ENCODE measurements around the gene RBL2.

RBL2 gene

GRCh38 chr16:53449816-53450517 lies 15.7 kb downstream of the RBL2 start:
- Histone ChIP-seq H3K4me3 (ENCODE audit: extremely low read depth, insufficient read depth, low read length, poor library complexity, severe bottlenecking) (no peak overlapping the region), H3K4me1 (ENCODE audit: control insufficient read depth, insufficient read depth, low read length, poor library complexity, severe bottlenecking) (no peaks in the 10 kb centered on the region), H3K27ac (ENCODE audit: low read depth, low read length, severe bottlenecking) (no peak overlapping the region), H3K36me3 (ENCODE audit: control insufficient read depth, insufficient read depth, low read length) (peaks cover 36% of the 10 kb centered on the region), H3K9me3 (ENCODE audit: control insufficient read depth, low read length) (no peaks in the 10 kb centered on the region)
- WGBS, 2 experiments (ENCODE audit: insufficient coverage in 2 of 2), result 100% methylated on average over 2 of the region's 4 CpGs; no CpG with 5 or more reads in 1 of the 2 experiments

DNA sequence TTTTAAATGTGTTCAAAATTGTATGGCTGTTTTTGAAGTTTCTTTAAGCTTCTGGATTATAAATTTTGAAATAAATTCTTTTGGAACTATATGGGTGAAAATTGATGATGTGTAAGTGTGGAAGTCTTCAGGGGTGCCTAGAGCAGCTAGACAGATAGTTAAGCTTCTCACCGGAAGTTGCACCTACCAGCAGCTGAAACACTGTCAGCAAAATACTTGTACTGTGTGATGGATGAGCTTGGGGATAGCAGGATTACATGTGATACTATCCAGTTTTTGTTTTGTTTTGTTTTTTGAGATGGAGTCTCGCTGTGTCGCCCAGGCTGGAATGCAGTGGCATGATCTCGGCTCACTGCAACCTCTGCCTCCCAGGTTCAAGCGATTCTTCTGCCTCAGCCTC lies 19.7 kb downstream of the RBL2 start:
- H3K36me3 ChIP-seq (ENCODE audit: control insufficient read depth, insufficient read depth, low read length), result peaks cover 45% of the 10 kb centered on the region
- WGBS, 2 experiments (ENCODE audit: insufficient coverage in 2 of 2), result 84 to 100% methylated on average over 3 to 5 of the region's 5 CpGs
- H3K9me3 ChIP-seq (ENCODE audit: control insufficient read depth, low read length), result no peaks in the 10 kb centered on the region
- H3K4me1 ChIP-seq (ENCODE audit: control insufficient read depth, insufficient read depth, low read length, poor library complexity, severe bottlenecking), result no peaks in the 10 kb centered on the region
- no peak overlapping the region for H3K4me3 ChIP-seq (ENCODE audit: extremely low read depth, insufficient read depth, low read length, poor library complexity, severe bottlenecking)
- H3K27ac ChIP-seq (ENCODE audit: low read depth, low read length, severe bottlenecking), result no peak overlapping the region

- Histone ChIP-seq H3K9me3 (ENCODE audit: control insufficient read depth, low read length) (no peaks in the 10 kb centered on the region), H3K27ac (ENCODE audit: low read depth, low read length, severe bottlenecking) (no peak overlapping the region), H3K36me3 (ENCODE audit: control insufficient read depth, insufficient read depth, low read length) (peaks cover 64% of the 10 kb centered on the region), H3K4me1 (ENCODE audit: control insufficient read depth, insufficient read depth, low read length, poor library complexity, severe bottlenecking) (no peaks in the 10 kb centered on the region), H3K4me3 (ENCODE audit: extremely low read depth, insufficient read depth, low read length, poor library complexity, severe bottlenecking) (no peak overlapping the region)
- no CpG with 5 or more reads among the region's 2 CpGs for WGBS, 2 experiments (ENCODE audit: insufficient coverage in 2 of 2)
Observed at GRCh38 chr16:53456625-53457024, 22.4 kb downstream of the RBL2 start.

- no peak overlapping the region for H3K4me3 ChIP-seq (ENCODE audit: extremely low read depth, insufficient read depth, low read length, poor library complexity, severe bottlenecking)
- H3K36me3 ChIP-seq (ENCODE audit: control insufficient read depth, insufficient read depth, low read length), result peaks cover 70% of the 10 kb centered on the region
- no peaks in the 10 kb centered on the region for H3K4me1 ChIP-seq (ENCODE audit: control insufficient read depth, insufficient read depth, low read length, poor library complexity, severe bottlenecking)
- 100% methylated on average over 1 of the region's 2 CpGs for WGBS, 2 experiments (ENCODE audit: insufficient coverage in 2 of 2)
- no peaks in the 10 kb centered on the region for H3K9me3 ChIP-seq (ENCODE audit: control insufficient read depth, low read length)
- H3K27ac ChIP-seq (ENCODE audit: low read depth, low read length, severe bottlenecking), result no peak overlapping the region
Observed at GRCh38 chr16:53457670-53458069, 23.4 kb downstream of the RBL2 start.

DNA sequence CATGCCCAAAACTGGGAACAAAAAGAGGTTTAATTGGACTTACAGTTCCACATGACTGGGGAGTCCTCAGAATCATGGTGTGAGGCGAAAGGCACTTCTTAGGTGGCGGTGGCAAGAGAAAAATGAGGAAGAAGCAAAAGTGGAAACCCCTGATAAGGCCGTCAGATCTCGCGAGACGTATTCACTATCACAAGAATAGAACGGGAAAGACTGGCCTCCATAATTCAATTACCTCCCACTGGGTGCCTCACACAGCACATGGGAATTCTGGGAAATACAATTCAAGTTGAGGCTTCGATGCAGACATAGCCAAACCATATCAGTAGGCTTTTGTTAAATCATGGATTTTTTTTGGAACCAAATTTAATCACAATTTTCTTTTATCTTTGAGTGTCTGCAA lies 24.4 kb downstream of the RBL2 start:
- H3K4me1 ChIP-seq (ENCODE audit: control insufficient read depth, insufficient read depth, low read length, poor library complexity, severe bottlenecking), result no peaks in the 10 kb centered on the region
- no peaks in the 10 kb centered on the region for H3K9me3 ChIP-seq (ENCODE audit: control insufficient read depth, low read length)
- no peak overlapping the region for H3K27ac ChIP-seq (ENCODE audit: low read depth, low read length, severe bottlenecking)
- no peak overlapping the region for H3K4me3 ChIP-seq (ENCODE audit: extremely low read depth, insufficient read depth, low read length, poor library complexity, severe bottlenecking)
- H3K36me3 ChIP-seq (ENCODE audit: control insufficient read depth, insufficient read depth, low read length), result peaks cover 72% of the 10 kb centered on the region
- 91 to 100% methylated on average over 2 to 7 of the region's 8 CpGs for WGBS, 2 experiments (ENCODE audit: insufficient coverage in 2 of 2)

- Histone ChIP-seq H3K27ac (ENCODE audit: low read depth, low read length, severe bottlenecking) (no peak overlapping the region), H3K4me1 (ENCODE audit: control insufficient read depth, insufficient read depth, low read length, poor library complexity, severe bottlenecking) (no peaks in the 10 kb centered on the region), H3K36me3 (ENCODE audit: control insufficient read depth, insufficient read depth, low read length) (peaks cover 79% of the 10 kb centered on the region), H3K9me3 (ENCODE audit: control insufficient read depth, low read length) (no peaks in the 10 kb centered on the region), H3K4me3 (ENCODE audit: extremely low read depth, insufficient read depth, low read length, poor library complexity, severe bottlenecking) (no peak overlapping the region)
- 89 to 94% methylated on average over 3 to 5 of the region's 6 CpGs for WGBS, 2 experiments (ENCODE audit: insufficient coverage in 2 of 2)
Observed at GRCh38 chr16:53465606-53466280, 31.5 kb downstream of the RBL2 start.

DNA sequence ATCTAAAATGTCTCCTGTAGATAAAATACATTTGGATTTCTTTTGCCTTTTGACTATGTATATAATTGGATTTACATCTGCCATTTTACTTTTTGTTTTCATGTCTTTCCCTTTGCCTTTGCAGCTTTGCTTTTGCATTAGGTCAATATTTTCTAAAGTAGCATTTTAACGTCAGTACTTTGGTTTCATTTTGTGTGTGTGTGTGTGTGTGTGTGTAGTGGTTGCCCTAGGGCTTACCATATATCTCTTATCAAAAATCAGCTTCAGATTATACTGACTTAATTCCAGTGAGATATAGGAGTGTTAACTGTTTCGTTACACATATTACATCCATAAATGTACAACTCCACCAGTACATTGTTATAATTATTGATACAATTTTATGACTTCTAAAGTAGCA lies 42.6 kb downstream of the RBL2 start:
- Histone ChIP-seq H3K9me3 (ENCODE audit: control insufficient read depth, low read length) (no peaks in the 10 kb centered on the region), H3K4me3 (ENCODE audit: extremely low read depth, insufficient read depth, low read length, poor library complexity, severe bottlenecking) (no peak overlapping the region), H3K27ac (ENCODE audit: low read depth, low read length, severe bottlenecking) (no peak overlapping the region), H3K4me1 (ENCODE audit: control insufficient read depth, insufficient read depth, low read length, poor library complexity, severe bottlenecking) (no peaks in the 10 kb centered on the region), H3K36me3 (ENCODE audit: control insufficient read depth, insufficient read depth, low read length) (peaks cover 66% of the 10 kb centered on the region)
- WGBS, 2 experiments (ENCODE audit: insufficient coverage in 2 of 2), result no CpG with 5 or more reads among the region's 2 CpGs

DNA sequence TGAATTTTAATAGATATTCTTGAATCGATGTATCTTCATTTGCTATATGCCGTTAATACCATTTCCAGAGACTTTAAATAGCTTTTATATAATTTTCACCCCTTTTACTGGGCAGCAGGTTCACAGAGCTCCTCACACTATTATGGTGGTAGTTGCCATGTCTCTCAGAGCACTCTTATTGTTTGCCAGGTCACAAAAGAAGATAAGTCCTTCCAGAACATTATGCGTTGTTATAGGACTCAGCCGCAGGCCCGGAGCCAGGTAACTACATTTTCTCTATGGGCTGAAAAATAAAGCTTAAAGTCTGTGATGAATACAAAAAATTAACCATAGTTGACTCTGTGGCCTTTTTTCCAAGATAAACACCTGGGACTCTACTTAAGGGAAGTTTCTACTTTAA lies 44.7 kb downstream of the RBL2 start:
- no CpG with 5 or more reads among the region's 5 CpGs for WGBS, 2 experiments (ENCODE audit: insufficient coverage in 2 of 2)
- no peaks in the 10 kb centered on the region for H3K9me3 ChIP-seq (ENCODE audit: control insufficient read depth, low read length)
- H3K4me3 ChIP-seq (ENCODE audit: extremely low read depth, insufficient read depth, low read length, poor library complexity, severe bottlenecking), result no peak overlapping the region
- H3K4me1 ChIP-seq (ENCODE audit: control insufficient read depth, insufficient read depth, low read length, poor library complexity, severe bottlenecking), result no peaks in the 10 kb centered on the region
- H3K36me3 ChIP-seq (ENCODE audit: control insufficient read depth, insufficient read depth, low read length), result peaks cover 71% of the 10 kb centered on the region
- H3K27ac ChIP-seq (ENCODE audit: low read depth, low read length, severe bottlenecking), result no peak overlapping the region

- WGBS, 2 experiments (ENCODE audit: insufficient coverage in 2 of 2), result 86% methylated on average over 1 of the region's 1 CpG; no CpG with 5 or more reads in 1 of the 2 experiments
Observed at GRCh38 chr16:53480394-53480793, 46.1 kb downstream of the RBL2 start.

GRCh38 chr16:53482123-53482522 lies 47.9 kb downstream of the RBL2 start:
- Histone ChIP-seq H3K4me1 (ENCODE audit: control insufficient read depth, insufficient read depth, low read length, poor library complexity, severe bottlenecking) (no peaks in the 10 kb centered on the region), H3K4me3 (ENCODE audit: extremely low read depth, insufficient read depth, low read length, poor library complexity, severe bottlenecking) (no peak overlapping the region), H3K27ac (ENCODE audit: low read depth, low read length, severe bottlenecking) (no peak overlapping the region), H3K9me3 (ENCODE audit: control insufficient read depth, low read length) (no peaks in the 10 kb centered on the region), H3K36me3 (ENCODE audit: control insufficient read depth, insufficient read depth, low read length) (peaks cover 84% of the 10 kb centered on the region)
- WGBS, 2 experiments (ENCODE audit: insufficient coverage in 2 of 2), result 93 to 95% methylated on average over 2 of the region's 2 CpGs

More at GRCh38 chr16:53480394-53480793, 46.1 kb downstream of the RBL2 start:
- no peaks in the 10 kb centered on the region for H3K9me3 ChIP-seq (ENCODE audit: control insufficient read depth, low read length)
- H3K36me3 ChIP-seq (ENCODE audit: control insufficient read depth, insufficient read depth, low read length), result peaks cover 80% of the 10 kb centered on the region
- H3K4me1 ChIP-seq (ENCODE audit: control insufficient read depth, insufficient read depth, low read length, poor library complexity, severe bottlenecking), result no peaks in the 10 kb centered on the region
- H3K4me3 ChIP-seq (ENCODE audit: extremely low read depth, insufficient read depth, low read length, poor library complexity, severe bottlenecking), result no peak overlapping the region
- H3K27ac ChIP-seq (ENCODE audit: low read depth, low read length, severe bottlenecking), result no peak overlapping the region

DNA sequence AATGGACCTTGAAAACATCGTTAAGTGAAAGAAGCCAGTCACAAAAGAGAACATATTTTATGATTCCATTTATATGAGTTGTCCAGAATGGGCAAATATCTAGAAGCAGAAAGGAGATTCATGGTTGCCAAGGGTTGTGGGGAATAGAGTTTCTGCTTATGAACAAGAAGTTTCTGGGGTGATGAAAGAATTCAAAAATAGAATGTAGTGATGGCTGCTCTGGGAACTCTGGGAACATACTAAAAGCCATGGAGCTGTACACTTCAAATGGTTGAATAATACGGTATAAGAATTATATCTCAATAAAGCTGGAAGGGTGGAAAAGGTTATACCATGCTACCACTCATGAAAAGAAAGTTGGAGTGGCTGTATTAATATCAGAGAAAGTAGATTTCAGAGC lies 50.3 kb downstream of the RBL2 start:
- peaks cover 77% of the 10 kb centered on the region for H3K36me3 ChIP-seq (ENCODE audit: control insufficient read depth, insufficient read depth, low read length)
- no peak overlapping the region for H3K4me3 ChIP-seq (ENCODE audit: extremely low read depth, insufficient read depth, low read length, poor library complexity, severe bottlenecking)
- no peak overlapping the region for H3K27ac ChIP-seq (ENCODE audit: low read depth, low read length, severe bottlenecking)
- H3K4me1 ChIP-seq (ENCODE audit: control insufficient read depth, insufficient read depth, low read length, poor library complexity, severe bottlenecking), result no peaks in the 10 kb centered on the region
- H3K9me3 ChIP-seq (ENCODE audit: control insufficient read depth, low read length), result no peaks in the 10 kb centered on the region
- WGBS, 2 experiments (ENCODE audit: insufficient coverage in 2 of 2), result no CpG with 5 or more reads among the region's 2 CpGs

Data from mesodermal cell (in vitro differentiated cells).